Measurements from ENCODE around the gene SLC4A3.

Gene SLC4A3

GRCh38 chr2:219634171-219634940 is 6.9 kb downstream of the SLC4A3 start:
- TF ChIP-seq CTCF (IDR thresholded peaks at IDR 0.05; ENCODE audit: low read depth, low read length): no peak
- no peak for DNase-seq (ENCODE audit: extremely low read depth, low read depth)

- no peak for DNase-seq (ENCODE audit: extremely low read depth, low read depth)
- TF ChIP-seq CTCF (IDR thresholded peaks at IDR 0.05; ENCODE audit: low read depth, low read length): no peak
Measured at GRCh38 chr2:219634951-219635751, 7.7 kb downstream of the SLC4A3 start.

DNA sequence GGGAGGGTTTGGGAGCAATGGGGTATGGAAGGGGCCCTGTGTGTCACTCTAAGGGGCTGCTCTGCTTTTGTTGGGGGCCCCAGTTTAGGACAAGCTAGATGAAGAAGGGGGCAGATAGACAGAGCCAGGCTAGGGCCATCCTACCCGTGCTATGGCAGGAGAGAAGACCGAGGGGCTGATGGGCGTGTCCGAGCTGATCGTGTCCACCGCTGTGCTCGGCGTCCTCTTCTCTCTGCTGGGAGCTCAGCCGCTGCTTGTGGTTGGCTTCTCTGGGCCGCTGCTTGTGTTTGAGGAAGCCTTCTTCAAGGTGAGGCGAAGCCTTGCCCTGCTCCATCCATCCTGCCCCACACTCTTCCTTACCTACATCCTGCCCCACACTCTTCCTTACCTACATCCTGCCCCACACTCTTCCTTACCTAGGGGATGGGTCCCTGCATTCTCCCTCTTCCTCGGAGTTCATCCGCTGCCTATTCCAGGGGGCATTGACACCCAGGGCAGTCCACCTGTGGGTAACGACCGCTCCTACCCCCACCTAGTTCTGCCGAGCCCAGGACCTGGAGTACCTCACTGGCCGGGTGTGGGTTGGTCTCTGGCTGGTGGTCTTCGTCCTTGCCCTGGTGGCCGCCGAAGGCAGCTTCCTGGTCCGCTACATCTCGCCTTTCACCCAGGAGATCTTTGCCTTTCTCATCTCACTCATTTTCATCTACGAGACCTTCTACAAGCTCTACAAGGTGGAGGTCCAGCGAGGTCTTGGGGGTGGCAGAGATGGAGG is 8.9 kb downstream of the SLC4A3 start:
- DNase-seq (ENCODE audit: extremely low read depth, low read depth): no peak
- TF ChIP-seq CTCF (IDR thresholded peaks at IDR 0.05; ENCODE audit: low read depth, low read length): no peak

- no peak for TF ChIP-seq CTCF (IDR thresholded peaks at IDR 0.05; ENCODE audit: low read depth, low read length)
- no peak for DNase-seq (ENCODE audit: extremely low read depth, low read depth)
Measured at GRCh38 chr2:219636941-219637841, 9.8 kb downstream of the SLC4A3 start.

DNA sequence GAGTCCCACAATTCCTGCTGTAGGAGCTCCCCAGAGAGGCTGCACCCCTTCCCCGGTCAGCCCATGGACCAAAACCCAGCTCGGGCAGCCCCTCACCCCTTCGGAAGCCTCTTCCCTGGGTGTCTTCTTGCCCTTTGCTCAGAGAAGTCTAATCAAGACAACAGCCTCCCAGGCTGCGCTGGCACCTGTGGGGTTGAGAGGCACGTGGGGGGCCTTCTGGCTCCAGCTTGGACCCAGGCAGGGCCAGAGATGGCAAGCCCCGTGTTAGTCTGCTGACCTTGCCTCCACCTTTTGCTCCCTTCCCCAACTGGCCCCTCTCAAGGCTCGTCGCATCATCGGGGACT is 10.4 kb downstream of the SLC4A3 start:
- no peak for TF ChIP-seq CTCF (IDR thresholded peaks at IDR 0.05; ENCODE audit: low read depth, low read length)
- no peak for DNase-seq (ENCODE audit: extremely low read depth, low read depth)

GRCh38 chr2:219638217-219638947 is 11.0 kb downstream of the SLC4A3 start:
- no peak; the same call in 1 of the 2 replicates for TF ChIP-seq CTCF (IDR thresholded peaks at IDR 0.05; ENCODE audit: low read depth, low read length)
- DNase-seq (ENCODE audit: extremely low read depth, low read depth): no peak

All from AG09319 (cell line).